GM12874 (cell line): ENCODE measurements around the gene AKAP7.

Experiments
- TF ChIP-seq, protein P1 (sequence below): IDR thresholded peaks from 2 replicates; pipeline ENCODE4 v1.5.1; 2011; ENCODE audit warnings: low read depth, mild to moderate bottlenecking, control low read depth, low read length, moderate library complexity; ENCODE audit not compliant: insufficient read depth

AKAP7 gene

DNA sequence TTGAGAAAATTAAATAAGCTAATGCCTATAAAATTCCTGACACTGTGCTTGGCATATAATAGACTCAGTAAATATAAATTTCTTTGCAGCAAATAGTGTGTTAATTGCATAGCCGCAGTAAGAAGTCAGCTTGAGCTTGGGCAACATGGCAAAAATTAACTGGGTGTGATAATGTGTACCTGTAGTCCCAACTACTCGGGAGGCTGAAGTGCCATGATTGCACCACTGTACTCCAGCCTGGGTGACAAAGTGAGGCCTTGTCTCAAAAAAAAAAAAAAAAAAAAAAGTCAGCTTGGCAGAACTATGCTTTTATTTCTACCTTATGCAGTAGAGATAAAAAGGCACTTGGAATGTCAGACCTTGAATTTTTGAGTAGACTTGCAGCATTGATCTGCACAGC is 121.8 kb downstream of the AKAP7 start:
- TF ChIP-seq, protein P1, sequence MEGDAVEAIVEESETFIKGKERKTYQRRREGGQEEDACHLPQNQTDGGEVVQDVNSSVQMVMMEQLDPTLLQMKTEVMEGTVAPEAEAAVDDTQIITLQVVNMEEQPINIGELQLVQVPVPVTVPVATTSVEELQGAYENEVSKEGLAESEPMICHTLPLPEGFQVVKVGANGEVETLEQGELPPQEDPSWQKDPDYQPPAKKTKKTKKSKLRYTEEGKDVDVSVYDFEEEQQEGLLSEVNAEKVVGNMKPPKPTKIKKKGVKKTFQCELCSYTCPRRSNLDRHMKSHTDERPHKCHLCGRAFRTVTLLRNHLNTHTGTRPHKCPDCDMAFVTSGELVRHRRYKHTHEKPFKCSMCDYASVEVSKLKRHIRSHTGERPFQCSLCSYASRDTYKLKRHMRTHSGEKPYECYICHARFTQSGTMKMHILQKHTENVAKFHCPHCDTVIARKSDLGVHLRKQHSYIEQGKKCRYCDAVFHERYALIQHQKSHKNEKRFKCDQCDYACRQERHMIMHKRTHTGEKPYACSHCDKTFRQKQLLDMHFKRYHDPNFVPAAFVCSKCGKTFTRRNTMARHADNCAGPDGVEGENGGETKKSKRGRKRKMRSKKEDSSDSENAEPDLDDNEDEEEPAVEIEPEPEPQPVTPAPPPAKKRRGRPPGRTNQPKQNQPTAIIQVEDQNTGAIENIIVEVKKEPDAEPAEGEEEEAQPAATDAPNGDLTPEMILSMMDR = no peak

DNA sequence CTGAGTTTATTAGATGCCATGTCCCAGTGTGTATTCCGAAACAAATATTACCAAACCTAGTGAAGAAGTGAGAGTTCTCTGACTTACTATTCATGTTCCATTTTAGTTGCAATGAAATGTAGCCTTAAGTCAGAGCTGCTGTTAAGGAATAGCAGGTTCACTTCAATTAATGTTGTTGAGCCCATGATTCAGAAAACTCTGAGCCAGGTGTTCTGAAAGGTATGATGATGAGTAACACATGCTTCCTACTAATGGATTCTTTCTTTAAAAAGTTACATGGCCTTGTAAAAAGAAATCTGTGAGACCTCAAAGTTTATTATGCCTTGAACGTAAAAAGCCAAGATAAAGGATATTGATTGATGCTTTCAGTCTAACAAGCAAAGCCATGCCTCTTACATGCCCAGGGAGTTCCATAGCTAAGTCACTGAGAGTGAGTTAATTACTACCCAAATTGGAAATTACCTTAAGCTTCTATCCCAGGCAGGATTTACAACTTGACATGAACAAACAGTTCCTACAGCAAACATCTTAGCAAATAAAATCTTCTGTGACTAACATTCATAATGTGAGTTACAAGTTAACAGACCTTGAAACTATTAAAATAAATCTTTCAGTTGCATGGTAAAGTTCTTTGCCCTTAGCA is 122.9 kb downstream of the AKAP7 start:
- TF ChIP-seq, protein P1 = no peak

DNA sequence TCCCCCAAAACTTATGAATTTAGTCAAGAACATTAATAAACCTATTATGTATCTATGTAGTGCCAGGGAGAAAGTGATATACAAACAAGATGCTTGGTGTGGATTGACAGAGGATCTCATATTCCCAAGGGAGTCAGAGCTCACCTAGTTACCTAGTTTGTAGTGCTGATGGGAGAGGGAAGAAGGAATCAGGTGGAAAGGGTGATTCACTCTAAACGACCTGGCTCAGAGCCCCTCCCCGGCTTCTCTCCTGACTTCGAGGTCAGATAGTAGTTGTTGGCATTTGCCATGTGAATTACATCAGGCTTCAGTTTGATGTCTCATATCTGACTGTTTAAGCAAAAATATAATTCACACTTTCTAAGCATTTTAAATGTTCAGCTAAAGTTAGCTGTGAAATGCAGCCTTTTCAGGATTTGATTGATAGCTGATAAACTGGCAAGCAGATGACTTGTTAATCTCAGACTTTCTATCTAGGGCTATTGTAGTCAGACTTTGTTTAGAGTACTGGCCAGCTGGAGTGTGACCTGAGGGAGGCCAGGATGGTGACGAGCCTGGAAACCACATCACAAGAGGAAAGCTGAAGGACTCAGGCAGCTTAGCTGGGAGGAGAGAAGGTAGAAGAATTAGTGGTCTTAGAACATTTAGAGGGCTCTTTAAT is 123.7 kb downstream of the AKAP7 start:
- TF ChIP-seq, protein P1 = no peak

DNA sequence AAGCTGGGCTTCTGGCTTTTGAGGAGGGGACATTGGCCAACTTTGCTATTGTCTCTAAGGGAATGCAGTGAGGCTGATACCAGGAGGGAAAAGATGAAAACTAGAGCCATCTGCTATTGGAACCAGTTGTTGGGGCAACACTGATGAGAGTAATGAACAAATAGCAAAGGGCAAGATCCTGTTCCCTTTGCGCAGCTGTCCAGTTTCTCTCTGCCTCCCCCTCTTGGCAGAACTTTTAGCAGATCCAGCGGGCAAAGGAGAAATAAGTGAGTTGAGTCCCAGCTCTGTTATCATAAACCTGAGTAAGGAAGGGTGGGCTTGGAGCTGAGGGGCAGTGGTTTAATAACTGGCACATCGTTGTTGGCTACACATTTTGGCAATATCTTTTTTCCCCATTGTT is 126.8 kb downstream of the AKAP7 start:
- TF ChIP-seq, protein P1 = no peak

DNA sequence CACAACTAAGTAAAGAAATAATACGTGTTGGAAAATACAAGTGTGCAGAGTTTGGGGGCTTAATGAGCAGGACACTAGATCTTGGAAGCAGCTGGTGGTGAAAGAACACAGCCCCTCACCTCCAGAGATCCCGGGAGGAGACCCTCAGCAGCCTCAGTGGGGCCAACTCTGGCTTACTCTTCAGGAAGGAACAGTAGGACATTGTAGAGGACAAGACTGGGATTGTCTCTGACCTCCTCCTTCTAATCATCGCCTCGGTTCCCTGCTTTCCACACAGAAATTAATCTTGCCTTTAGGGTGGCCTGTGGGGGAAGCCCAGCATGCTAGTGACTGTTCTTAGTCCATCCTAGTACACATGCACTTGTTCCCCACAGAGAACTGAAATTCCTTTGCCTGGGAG is 130.7 kb downstream of the AKAP7 start:
- TF ChIP-seq, protein P1 = no peak

DNA sequence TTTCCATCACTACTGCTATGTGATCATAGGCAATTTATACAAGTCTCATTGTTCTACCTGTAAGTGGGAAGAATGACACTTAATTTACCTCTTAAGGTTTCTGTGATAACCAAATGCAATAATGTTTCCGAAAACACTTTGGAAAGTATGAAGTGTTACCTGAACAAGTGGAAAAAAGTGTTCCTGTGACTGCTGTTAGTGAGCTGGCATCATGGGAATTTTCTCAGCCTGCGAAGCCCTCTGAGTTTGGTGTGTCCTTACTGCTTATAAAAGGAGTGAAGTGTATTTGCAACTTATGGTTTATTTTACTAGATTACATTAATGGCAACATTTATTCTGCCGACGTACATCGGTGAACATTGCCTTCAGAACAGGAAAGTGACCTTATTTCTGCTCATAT is 133.0 kb downstream of the AKAP7 start:
- TF ChIP-seq, protein P1 = no peak

DNA sequence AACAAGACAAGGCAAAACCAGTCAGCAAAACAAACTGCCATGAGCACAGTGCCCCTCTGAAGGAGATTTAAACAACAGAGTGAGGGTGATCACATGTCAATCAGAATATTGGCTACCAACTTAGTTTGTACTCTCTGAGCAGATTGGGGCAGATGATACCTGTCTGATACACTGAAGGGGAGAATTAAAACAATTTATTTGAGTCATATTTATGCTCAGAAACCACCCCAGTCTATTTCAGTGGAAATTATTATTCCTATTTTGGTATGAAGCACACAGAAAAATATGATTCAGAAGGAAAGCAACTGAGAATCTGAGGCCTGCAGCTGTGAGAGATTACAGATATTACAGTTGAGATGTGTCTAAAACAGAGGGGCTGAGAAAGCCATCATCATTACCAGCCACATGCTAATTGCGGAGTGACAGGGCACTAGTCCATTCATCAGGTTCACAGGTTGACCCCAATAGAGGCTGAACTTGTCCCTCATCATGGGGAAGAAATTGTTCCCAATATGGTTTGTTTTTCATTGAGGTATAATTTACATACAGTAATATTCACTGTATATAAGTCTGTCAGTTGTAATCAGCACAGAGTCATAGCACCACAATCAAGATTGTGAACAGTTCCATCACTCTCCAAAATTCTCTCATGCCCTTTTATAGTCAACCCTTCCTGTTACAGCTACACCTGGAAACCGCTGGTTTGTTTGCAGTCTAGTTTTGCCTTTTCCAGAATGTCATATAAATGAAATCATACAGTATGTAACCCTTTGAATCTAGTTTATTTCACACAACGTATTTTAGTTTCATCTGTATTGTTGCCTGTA is 134.5 kb downstream of the AKAP7 start:
- TF ChIP-seq, protein P1 = no peak
